GM19193 (cell line): ENCODE data around the gene JARID2.

Source experiments
- POLR2A ChIP-seq: IDR thresholded peaks from 4 replicates; pipeline ENCODE4 v1.6.1; 2011; ENCODE audit not compliant: insufficient read depth, insufficient read length; ENCODE audit errors: extremely low read depth

Gene JARID2

DNA sequence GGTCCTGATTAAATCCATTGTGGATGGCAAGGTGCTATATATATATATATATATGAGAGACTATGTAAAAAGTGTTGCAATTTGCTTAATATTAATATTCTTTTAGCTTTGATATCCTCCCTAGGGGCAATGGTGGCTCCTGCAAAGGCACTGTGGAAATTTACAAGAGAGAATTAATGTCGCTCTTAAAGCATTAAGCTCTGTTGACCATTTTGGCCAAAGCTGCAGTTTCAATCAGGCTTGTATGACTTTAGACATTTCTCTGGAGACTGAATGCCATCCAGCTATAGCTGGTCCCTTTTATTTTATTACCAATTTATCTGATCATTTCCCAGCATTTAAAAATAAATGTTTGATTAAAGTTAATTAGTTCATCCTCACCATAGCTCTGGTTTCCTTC lies 155.3 kb downstream of the JARID2 start:
- no peak for TF ChIP-seq POLR2A

DNA sequence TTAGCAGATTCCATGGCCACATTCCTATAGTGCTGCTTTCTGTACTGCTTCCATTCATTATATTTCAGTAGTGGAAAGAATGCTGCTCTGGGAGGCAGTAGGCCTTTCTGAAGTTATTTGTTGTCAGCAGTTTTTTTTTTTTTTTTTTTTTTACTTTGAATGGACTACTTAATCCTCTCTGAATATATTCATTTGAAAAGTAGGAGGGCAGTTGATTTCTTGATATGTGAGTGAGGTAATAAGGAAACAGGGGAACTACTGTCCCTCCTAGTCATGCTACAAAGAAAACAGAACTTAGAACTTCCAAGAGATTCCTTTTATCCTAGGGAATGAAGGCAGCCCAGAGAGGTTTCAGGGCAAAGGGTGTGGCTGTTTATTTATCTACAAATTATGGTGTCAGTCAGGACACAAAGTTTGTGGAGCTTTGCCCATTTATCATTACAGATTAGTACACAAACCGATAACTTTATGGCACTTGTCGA lies 155.9 kb downstream of the JARID2 start:
- no peak for TF ChIP-seq POLR2A

DNA sequence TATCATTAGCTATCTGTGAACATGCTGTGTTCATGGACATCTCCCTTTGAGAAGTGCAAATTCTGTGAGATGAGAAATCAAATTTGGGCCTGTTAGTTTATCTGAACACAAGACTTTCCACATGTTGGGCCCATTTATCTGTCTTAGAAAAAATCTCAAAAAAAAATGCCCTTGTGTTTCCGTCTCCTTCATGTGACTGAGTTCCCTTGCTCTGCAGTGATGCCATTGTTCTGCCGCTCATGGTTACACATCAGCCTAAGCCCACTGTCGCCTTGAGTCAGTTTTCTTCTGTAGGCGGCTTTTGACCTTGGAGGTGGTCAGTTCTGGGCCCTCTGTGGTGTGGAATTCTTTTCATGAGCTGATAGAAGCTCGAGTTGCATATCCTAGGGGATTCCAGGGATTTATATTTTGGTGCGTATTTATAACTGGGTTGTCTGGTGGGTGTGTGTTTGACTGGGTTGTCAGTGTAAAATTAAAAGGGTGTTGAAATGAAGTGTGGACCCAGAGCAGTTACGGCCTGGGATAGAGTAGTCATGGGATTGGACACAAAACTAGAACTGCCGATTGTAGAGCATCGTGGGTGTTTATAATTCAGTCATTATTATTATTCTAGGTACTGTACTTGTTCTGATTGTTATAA lies 156.7 kb downstream of the JARID2 start:
- no peak for TF ChIP-seq POLR2A

DNA sequence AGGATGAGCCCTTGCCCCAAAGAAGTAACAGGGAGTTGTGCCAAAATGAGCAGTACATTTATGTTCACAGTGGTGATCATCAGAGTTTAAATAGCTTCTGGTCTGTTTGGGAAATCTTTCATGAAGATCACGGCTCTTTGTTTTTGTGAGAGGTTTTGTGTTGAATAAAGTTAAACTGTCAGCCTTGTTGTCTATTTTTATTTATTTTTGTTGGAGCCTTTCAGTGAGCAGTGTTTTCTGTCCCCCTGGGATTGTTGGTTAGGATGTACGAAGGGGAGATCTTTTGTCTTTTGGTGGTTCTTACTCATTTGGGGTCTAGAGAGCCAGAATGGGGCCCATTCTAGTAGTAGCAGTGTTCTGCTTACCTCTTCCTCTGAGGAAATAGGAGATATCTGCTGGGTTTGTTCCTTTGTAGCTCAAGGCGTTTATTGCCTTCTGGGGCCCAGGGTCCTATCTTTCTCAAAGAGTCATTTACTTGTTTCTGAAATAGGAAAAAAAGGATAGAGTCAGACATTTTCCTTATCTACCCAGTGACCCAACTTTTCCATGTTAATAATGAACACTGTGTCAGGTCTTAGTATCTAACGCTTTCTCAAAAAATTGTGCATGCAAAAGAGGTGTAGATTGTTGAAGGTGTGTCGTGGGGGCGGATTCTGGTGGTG lies 157.4 kb downstream of the JARID2 start:
- TF ChIP-seq POLR2A: no peak

DNA sequence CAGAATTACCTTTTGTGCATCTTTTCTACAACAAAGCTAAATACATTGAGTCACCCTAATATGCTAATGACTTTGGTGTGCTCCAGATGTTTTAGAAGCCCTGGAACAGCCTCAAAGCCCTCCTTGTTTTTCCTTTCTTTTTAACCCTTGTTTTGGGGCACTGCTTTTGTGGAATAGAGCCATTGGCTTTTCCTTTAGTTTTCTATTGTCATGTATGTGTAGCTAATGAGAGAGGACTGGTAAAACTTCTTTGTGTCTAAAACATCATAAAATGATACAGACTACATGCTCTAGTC lies 158.8 kb downstream of the JARID2 start:
- no peak for TF ChIP-seq POLR2A

DNA sequence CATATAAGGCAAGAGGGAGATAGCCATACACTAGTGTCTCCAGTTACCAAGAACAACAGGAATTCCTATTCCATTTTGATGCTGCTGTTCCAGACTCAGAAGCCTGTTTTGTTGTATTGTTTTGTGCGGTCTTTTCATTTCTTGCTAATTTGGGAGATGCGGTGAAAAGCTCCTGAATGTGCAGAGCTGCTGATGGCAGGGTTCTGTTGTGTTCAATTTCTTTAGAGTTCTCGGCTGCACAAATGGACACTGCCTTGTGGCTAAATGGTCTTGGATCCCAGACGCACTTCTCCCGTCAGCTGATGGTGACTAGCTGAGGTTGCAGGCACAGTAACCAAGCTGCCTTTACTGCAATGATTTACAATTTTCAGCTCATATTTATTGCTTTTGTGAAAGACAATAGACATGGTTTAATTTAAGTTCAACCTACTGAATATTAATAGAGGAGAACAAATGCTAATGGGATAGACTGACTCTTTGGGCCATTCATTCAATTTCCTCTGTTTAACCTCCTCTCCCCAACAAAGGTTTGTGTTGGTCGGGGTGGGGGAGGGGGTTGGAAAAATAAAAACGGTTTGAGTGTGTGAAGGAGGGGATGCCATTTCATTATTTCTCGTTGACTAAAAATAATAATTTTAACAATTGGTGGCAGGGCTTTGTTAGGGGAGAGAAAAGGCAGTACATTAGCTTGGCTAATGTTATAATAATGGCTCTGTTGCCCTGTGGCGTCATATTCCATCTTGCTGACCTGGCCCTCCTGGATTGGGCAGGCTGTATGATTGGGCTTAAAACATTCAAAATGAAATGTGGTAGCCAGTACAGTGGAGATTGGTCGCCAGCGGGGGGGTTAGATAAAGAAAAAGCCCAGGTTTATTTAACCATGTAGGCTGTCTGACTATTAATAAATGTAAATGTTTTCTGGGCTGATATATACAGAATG lies 159.5 kb downstream of the JARID2 start:
- TF ChIP-seq POLR2A: no peak

DNA sequence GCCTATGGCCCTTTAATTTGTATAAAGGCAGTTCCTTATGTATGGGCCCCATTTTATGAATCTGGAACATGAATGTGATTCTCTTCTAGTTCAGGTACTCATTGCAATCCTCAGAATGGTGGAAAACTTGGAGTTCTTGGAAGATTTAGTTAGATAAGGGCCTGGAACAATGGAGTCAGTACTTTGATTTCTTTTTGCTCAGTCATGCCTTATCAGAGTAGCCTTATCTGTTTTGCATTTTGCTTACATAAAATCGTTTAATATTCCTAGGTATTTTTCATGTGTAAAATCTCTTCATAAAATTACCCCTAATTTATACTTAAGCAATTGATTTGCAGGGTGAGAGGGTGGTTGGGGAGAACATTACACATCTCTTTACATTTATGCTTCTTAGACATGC lies 160.6 kb downstream of the JARID2 start:
- TF ChIP-seq POLR2A: no peak

DNA sequence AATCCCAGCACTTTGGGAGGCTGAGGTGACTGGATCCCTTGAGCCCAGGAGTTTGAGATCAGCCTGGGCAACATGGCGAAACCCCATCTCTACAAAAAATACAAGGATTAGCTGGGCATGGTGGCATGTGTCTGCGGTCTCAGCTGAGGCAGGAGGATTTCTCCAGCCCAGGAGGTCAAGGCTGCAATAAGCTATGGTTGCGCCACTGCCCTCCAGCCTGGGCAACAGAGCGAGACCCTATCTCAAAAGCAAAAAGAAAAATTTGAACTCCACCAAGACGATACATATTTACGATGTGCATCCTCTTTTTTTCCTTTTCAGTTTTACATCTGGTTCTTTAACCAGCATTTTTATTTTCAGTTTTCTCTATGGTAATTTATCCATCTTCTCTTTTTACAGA lies 162.1 kb downstream of the JARID2 start:
- TF ChIP-seq POLR2A: no peak

DNA sequence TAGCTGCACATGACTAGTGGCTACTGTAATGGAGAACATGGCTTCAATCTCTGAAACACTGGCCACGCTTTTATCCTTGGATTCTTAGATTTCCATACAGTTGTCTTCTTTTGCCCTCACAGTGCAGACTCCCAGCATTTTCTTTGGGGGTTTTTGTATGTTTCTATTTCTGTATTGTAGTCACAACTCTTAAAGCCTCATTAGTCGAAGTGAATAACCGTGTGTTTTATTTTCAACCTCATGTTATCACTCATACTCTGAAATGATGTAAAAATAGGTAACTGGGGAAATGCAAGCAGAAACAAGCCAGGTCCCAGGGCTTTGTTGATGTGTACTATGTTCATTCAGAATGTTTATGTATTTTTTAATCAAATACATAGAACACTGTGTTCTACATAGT lies 162.9 kb downstream of the JARID2 start:
- no peak for TF ChIP-seq POLR2A

DNA sequence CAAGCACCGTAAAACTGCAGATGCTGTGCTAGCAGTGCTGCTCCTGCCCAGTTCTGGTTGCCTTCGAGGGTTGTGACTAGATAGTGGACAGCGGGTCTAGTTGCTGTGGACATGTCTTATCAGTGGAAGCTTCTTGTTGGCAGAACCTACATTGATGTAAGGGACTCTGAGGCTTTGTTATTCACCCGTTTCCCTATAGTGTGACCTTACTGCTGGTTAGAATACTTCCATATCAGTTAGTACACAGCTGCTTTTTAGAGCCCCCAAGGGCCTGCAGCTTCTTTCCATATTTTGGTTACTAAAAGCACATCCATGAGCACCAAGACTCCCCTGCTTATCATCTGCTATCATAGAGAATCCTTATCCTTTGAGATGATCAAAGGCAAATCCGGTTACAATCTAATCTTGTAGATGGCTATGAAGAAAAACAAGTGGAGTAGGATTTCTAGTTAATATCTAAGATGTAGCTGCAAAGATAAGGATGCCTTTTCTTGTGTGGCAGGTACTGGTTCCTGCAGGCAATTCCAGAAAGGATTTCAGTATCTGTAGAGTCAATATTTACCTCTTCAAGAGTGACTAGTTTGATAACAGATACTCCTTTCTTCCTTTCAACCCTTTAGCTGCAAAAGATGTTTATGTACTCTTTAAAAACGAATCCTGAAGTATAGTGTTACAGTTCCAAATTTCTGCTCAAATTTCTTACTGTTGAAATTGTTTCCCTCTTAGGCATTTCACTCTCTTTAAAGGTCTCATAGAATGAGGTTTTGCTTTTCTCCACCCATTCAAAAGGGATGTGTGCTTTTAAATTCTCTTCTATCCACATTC lies 163.6 kb downstream of the JARID2 start:
- TF ChIP-seq POLR2A: no peak

DNA sequence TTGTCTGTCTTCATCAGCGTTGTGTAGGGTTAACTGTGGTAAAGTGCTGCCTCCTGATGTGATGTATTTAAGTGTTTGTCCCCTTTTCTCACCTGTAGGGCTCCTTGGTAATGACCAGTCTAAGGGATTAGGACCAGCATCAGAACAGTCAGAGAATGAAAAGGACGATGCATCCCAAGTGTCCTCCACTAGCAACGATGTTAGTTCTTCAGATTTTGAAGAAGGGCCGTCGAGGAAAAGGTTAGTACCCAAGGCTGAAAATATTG lies 164.2 kb downstream of the JARID2 start:
- TF ChIP-seq POLR2A: no peak

DNA sequence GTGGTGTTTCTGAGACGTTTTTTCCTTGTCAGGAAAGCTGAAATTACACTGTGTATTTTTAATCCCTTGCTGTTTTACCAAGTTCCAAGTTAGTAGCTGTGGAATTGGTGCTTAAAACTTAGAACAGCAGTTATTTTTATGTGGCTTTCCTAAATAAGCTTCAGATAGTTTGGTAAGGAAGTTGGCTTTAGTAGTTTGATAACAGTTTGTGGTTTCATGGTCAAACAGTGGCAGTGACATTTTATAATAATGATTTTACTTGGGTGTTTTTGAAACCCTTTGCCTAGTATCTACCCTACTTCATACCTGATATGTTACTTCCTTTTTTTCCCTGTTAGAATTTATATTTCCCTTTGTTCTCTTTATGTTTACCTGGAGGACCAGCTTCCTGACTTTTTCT lies 164.9 kb downstream of the JARID2 start:
- TF ChIP-seq POLR2A: no peak

DNA sequence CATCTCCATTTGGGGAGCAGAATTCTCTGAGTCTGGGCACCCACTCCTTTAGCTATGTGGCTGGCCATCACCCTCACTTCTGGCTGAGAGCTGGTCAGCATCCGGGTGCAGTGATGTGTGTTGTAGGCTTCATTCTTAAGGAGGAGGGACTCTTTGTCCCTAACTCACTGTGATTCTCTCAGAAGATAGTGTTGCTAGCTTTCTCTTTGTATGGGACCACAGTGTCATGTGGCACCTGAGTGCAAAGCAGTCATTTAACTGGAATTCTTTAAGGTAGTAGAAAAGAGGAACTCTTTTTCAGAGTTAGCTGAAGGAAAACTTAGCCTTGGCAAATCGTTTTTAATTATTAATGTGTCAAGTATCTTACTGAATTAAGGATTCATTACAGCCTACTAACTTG lies 165.9 kb downstream of the JARID2 start:
- TF ChIP-seq POLR2A: no peak

DNA sequence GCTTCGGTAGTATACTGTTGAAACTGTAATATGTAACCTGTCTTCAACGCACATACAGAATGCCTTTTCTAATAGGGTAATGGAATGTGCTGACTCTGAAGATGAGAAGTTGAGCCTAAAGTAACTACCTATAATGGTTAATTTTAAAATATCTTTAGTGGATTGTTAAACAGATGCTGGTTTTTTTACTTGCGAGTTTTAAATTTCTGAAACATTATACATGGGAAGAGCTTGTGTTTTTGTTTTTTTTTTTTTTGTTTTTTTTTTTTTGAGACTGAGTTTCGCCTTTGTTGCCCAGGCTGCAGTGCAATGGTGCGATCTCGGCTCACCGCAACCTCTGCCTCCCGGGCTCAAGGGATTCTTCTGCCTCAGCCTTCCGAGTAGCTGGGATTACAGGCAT lies 166.9 kb downstream of the JARID2 start:
- no peak for TF ChIP-seq POLR2A
